Activated CD4-positive, alpha-beta T cell treated with anti-CD3 and anti-CD28 coated beads, Interleukin-2, amount 50 U/mL, for 16 hours (primary cell): ENCODE measurements around the gene PLCH2.
A peak's percentile ranks its signal among the peaks of the same experiment; 100 is the strongest.
"Not testable (repeated sequence)": the region's sequence is repeated elsewhere in the genome, so short reads cannot be mapped to it uniquely, and the experiment has no call there.

Experiments used
- DNase-seq: peaks from one replicate; pipeline ENCODE4 v3.0.0-alpha.2; 2020

The PLCH2 gene

DNA sequence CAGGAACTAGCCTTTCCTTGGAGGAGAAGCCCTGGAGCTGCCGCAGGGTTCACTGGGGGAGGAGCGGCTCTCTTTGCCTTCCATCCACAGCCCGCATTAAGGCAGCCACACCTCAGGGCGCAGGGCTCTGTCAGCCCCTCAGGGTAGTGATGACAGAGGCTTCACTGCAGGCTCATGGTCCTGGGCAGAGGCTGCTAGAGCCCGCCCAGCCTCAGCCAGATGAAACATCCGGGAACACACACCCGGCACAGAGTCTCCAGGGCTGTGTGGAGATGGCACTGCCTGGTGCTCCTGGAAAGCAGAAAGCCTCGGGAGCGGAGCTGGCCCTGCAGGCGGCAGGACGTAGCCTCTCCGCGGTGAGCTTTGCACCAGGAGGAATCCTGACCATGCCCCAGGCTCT lies 34.3 kb upstream of the PLCH2 start:
- no peak for DNase-seq

DNA sequence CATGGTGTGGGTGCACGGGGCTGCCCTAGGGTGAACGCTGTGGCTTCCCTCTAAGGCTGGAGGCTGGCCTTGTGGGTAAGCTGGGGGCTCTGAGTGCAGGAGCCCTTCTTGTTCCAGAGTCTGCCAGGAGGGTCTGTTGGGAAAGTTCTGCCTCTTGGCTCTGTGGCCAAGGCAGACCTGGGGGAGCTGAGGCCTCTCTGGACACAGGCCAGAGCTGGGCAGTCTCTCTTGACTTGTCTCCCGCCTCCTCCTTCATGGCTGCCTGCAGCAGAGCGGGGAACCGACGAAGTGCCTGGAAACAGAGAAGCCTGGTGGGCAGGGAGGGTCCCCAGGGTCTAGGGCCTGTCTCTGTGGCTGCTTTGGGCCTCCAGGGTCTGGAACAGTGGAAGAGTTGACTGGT lies 33.4 kb upstream of the PLCH2 start:
- no peak for DNase-seq

DNA sequence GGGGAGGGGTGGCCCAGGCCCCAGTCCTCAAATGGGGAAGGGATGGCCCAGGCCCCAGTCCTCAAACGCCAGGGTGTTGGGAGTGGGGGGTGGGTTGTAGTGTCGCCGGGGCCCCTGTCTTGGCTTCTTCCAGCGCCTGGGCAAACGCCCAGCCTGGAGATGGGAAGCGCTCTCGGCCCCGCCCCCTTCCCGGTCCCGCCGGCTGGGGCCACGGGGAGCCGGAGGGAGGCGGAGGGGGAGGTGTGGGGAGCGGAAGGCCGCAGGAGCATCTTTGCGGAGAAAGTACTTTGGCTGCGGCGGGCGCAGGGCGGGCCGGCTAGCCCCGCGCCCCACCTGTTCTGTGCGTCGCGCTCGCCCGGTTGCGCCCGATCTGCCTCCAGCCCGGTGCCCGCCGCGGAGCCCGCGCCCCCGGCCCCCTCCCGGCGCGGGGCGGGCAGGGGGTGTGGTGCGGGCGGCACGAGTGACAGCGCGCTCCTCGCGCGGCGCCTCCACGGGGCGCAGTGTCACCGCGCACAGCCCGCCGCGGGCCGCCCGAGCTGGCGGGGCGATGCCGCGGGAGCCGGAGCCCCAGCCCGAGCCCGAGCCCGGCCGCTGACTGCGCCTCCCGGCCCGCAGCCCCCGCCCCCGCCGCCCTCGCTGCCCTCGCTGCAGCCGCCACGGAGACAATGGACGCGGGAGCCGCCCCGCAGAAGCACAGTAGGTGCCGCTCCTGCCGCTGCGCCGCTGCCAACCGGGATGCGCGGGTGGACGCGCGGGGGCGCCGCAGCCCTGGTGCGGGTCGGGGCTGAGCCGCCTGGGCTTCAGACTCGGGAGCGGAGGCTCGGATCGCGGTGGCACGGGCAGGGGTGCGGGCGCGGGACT lies 32.6 kb upstream of the PLCH2 start:
- peak; percentile 11 for DNase-seq

DNA sequence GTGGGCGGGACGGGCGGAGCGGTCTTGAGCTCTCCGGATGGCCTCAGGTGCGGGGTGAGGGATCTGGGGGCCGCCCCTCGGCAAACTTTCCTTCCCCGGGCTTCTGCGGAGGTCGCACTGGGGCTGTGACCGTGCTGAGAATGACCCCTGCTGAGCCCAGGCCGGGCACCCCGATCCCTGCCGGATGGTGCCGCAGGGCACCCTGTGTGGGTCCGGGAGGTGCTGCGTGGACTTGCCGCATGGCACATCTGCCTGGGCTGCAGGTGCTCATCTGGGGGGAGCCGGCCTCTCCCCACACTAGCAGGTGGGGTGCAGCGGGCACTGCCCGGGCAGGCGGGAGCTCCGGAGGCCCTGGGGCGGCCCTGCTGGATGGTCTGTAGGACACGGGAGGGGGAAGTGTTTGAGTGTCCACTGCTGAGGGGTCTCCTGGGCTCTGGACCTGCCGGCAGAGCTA lies 31.9 kb upstream of the PLCH2 start:
- no peak for DNase-seq

DNA sequence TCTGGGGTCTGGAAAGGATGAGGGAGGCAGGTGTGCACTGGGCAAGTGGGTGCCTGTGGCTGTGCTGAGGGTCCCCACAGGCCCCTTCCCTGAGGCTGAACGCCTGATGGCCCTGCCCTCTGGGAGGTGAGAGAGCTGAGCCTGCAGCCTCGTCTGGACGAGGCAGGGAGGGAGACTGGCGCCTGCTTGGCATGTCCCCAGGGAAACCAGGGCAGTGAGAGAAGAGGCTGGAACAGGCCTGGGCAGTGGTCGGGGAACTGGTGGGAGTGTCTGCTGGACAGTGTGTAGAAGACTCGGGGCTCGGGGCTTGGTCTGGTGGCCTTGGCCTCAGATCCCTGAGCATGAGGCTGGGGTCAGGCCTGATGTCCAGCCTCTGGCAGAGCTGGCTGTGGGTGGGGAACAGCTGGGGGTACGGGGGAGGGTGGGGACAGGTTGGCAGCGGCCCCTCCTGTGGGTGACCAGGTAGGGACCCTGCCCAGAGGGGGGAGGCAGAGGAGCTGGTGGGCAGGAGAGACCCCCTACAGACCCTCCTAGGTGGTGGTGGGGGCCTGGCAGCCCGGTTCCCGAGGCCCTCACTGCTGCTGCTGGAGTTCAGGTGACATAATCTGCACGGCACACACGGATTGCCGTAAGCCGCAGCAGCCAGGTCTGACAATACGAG lies 30.8 kb upstream of the PLCH2 start:
- DNase-seq: no peak

DNA sequence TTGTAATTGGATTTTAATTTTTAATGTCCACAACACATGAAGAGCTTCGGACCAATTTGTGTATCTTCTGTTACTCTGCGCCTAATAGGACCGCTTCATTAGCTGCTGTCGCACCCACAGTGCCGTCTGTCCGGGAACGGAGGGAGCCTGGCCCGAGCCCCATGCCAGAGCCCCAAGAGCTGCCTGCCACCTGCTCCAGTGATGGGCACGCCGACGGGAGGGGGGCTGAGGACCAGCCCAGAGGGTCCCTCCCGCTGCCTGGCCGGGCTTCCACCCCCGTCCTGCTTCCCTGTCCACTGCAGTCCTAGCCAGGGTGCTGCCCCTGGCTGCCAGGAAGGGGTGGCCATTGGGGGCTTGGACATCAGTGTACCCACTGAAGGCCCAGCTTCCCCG lies 30.3 kb upstream of the PLCH2 start:
- DNase-seq: no peak

DNA sequence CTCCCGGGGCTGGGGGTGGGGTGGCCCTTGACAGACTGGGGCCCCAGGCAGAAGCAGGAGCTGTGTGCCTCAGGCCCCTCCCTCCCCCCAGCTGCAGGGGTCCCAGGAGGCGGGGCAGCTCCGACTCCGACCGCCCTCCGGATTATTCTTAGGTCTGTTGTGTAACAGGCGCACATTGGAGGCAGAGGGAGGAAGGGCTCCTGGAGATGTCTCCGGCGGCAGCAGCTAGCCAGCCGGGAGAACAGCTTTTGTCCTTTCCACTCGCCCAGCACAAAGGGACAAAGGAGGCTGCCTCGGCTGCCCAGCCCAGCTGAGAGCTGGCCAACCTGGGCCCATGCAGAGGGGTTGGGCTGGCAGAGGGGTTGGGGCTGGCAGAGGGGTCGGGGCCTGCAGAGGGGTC lies 29.7 kb upstream of the PLCH2 start:
- DNase-seq: no peak

DNA sequence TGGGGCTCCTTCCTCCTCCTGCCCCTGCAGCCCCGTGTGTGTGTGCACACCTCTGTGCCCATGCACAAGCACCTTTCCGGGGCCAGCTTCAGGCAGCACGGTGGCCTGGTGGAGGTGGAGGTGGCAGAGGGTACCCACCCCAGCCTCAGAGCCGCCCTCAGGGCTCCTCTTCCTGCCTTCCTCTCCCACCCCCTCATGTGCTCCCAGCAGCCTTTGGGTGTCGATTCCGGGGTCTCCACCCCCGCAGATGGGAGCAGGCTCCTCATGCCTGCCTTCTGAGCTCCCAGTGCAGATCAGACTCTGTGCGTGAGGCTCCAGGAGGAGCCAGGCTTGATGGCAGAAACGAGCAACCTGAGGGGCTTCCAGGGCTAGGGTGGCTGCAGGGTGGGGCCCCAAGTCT lies 29.2 kb upstream of the PLCH2 start:
- DNase-seq: no peak

DNA sequence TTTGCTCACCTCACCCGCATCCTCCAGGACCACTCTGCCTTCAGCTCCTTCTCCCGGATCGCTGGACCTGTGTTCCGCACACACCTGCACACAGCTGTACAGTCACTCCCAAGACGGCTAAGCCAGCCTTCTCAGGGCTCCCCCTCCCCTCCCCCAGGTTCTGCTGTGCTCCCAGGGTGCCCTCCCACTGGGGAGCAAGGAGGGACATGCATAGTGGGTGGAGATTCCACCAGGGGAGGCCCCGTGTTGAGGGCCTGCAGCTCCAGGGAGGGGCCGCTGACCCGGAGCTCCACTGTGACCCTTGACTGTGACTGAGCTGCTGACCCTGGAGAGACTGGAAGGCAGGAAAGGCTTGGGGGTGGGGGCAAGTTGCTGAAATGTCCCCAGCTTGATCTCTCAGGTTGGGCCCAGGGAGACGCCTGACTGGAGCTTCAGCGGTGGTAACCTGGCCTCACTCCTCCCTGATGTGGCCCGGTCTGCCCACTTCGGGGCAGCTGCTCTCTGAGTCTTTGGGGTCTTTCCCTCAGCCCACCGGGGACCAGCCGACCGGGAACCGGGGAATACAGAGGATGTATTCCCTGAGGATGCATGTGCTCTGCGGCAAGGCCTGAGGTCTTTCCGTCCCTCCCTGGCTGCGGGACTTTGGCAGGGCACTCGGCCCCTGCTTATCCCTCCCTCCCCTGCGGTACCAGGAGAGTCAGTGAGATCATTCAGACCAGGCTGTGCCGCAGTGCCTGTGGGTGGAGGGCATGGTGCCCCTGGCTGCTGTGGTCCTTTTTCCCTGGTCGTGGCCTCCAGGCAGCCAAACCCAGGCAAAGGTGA lies 28.6 kb upstream of the PLCH2 start:
- no peak for DNase-seq

DNA sequence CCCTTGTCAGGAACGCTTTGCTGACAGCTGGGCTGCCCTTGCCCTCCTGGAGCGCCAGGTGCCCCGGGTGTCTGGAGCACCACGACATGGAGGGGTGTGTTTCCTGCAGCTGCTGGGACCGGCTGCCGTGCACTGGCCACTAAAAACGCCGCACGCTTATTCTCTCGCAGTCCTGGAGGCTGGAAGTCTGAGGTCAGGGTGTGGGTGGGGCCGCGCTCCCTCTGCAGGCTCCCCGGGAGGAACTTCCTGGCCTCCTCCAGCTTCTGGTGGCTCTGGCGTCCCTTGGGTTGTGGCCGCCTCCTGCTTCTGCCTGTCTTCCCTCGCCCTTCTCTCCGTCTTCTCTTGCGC lies 28.0 kb upstream of the PLCH2 start:
- DNase-seq: no peak

DNA sequence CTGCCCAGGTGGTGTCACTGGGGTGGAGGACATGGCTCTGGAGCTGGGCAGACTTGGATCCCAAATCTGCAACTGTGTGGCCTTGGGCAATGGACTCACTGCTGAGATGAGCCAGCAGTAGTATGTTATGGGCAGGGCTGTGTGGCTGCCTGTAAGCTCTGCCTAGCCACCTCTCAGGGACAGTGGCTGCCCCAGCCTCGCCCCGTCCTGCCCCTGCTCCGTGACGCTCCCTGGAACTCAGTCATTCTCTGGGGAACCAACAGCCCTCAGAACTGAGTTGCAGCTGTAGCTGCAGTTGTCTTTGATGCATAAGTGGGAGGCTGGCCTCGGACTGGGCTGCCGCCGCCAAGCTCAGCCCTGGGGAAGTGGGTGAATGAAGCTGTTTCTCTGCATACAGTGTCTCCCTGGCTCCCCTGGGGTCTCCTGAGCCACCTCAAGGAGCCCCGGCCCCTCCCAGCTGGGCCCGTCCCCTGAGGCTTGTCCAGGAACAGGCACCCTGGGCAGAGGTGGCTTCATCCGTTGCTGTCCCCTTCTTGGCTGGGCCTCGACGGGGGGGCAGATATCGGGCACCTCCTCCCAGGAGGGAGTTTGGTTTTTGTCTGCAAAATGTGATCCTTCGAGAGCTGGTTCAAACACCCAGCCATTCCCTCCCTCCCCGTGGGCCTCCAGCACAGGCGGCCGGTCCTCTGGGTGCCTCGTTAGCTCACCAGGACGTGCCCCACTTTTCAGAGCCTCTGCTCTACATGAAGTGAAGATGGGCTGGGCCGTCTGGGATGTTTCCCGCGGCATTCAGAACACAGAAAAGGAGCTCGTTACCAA lies 26.2 kb upstream of the PLCH2 start:
- no peak for DNase-seq

DNA sequence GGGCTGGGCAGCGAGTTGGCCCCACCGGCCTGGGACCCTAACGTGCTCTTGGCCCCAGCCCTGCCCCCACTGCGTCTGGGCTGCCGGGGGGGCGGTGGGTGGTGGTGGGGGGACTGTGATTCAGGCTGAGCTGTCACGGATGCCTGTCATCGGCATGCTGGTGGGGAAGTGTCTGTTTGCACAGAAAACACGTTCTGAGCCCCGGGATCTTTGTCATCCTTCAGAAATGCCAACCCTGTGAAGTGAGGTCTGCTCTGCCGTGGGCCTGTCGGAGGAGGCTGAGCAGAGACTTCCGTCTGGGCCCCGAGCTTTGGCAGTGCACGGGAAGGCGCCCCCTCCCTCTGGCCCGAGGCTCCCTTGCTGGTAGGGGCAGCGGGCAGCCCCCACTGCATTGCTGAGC lies 24.3 kb upstream of the PLCH2 start:
- DNase-seq: no peak

DNA sequence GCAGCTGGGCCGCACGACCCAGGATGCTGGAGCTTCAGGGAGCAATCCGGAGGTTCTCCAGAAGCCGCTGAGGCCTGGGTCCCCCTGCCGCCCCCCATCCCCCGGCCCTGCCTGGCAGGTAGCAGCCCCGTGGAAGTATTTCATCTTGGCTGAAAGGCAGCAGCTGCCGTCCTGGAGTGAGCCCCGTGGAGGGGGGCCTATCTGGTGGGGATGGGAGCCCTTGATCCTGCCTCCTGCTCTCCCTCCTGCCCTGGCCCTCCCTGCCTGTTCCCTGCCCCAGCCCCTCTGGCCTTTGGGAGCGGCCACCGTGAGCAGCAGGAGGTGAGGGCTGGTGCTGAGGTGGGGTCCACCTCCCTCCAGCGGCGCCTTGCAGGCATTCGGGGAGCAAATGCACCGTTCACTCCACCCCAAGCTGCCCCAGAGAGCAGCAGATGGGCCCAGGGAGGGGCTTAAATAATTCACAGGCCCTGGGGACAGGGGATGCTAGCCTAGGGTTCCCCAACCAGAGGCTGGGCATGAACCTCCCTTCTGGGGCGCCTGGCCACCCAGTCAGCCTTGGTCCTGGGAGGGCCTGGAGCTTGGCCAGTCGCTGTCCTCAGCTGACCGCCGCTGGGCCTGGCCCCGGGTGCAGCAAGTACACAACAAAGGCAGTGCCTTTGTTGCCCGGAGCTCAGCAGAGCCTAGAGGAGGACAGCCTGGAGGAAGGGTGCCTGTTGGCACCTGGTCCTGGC lies 23.7 kb upstream of the PLCH2 start:
- DNase-seq: no peak

DNA sequence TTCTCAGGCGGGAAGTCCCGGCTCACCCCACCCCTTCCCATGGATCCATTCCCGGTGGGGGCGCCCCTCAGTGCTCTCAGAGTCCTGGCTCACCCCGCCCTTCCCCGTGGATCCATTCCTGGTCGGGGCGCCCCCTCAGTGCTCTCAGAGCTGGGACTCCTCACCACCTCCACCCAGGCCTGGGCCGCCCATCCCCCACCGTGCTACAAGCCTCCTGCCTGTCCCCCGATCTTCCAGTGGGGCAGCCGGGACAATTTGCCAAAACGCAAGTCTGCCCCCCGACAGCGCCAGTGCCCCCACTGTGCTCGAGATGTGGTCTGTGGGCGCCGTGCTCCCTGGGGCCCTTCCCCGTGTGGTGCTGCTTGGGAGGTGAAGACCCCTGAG lies 23.2 kb upstream of the PLCH2 start:
- no peak for DNase-seq

DNA sequence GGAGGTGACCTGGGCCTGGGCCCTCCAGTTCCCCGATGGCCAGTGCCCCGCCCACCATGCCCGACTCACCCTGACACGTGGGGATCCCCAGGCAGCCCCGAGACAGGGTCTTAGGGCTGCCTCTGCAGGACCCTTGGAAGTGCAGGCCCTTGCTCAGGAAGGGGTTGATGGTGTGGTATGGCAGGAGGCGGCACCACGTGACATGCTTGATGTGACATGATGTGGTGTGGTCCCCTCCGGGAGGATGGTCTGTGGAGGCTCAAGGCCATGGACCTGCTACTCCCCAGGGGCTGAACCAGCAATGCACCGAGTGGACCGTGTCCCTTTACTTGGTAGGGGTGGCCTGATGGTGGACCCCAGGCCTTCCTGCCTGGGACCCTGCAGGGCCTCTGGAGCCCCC lies 21.9 kb upstream of the PLCH2 start:
- DNase-seq: no peak

DNA sequence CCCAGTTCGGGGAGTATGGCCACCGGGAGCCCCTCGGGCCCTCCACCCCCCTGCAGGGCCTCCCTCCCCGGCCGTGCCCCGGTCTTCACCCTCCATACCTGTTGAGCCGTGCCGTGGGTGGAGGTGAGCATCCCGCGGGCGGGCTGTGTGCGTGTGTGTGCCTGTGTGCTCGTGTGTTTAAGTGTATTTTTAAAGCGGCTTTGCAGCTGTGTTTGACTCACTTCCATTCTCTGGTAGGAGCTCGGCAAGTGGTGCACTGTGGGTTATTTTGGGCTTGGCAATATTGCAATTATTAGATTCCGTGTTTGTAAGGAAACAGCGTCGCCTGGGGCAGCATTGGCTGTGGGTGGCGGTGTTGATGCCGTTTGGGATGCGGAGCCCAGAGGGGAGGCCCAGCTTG lies 20.3 kb upstream of the PLCH2 start:
- DNase-seq: no peak

DNA sequence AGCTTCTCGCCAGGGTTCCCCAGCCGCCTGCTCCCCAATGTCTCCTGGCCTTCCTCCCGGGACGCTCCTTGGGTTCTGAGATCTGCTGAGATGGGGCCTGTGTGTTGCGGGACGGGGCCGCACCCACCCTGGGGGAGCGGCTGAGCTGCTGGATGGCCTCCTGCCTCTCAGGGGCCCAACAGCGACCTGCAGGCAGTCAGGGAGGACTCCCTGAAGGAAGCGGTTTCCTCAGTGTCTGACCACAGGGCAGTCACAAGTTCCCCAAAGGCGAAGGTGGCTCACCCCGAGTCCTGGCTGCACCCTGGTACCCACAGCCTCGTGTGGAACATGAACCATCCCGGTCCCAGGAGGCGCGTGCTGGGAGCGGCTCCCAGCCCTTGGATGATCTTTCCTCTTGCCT lies 18.6 kb upstream of the PLCH2 start:
- DNase-seq: no peak

DNA sequence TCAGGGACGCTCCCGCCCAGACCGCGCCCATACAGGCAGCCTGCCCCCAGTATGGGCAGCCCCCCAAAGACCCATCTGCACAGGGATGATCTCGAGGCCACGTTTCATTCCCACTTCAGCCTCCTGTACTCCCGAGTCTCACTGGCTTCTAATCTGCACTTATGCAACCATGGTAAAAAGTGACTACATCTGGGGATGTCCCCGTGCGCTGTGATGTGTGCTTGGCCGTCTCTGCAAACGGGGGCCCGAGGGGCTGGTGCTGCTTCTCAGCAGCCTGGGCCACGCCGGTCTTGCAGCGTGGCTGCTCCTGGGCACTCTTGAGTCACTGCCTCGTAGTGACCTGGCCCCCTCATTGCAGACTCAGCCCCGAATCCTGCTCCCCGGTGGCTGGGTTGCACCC lies 17.4 kb upstream of the PLCH2 start:
- no peak for DNase-seq

DNA sequence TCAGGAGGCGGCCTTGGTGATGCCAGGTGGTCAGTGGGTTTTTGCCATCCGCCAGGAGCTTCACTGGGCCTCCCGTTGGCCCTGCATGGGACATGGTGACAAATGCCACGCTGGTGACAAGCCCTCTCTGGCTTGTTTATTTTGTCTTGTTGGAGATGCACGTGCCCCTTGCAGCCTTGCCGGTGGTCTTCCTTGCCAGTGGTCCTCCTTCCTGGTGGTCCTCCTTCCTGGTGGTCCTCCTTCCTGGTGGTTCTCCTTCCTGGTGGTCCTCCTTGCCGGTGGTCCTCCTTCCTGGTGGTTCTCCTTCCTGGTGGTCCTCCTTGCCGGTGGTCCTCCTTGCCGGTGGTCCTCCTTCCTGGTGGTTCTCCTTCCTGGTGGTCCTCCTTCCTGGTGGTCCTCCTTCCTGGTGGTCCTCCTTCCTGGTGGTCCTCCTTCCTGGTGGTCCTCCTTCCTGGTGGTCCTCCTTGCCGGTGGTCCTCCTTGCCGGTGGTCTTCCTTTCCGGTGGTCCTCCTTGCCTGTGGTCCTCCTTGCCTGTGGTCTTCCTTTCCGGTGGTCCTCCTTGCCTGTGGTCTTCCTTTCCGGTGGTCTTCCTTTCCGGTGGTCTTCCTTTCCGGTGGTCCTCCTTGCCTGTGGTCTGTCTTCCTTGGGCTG lies 16.9 kb upstream of the PLCH2 start:
- not testable (repeated sequence) for DNase-seq

DNA sequence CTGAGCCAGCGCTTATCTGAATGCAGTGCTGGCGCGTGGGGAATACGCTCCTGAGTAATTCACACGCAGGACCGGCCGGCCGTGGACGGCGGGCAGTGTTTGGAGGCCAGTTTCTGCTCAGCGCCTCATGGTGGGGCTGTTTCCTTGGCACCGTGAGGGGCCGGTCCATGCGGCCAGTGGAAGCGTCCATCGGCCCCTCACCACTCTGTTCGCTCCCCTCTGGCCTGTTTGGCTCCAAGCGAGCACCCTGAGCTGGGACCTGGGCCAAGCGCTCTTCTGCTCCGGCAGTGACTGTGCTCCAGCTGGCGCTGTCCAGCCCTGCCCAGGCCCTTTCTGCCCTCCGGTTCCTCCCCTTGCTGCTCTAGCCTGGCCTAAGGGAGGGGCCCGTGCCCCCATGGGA lies 16.3 kb upstream of the PLCH2 start:
- DNase-seq: no peak

DNA sequence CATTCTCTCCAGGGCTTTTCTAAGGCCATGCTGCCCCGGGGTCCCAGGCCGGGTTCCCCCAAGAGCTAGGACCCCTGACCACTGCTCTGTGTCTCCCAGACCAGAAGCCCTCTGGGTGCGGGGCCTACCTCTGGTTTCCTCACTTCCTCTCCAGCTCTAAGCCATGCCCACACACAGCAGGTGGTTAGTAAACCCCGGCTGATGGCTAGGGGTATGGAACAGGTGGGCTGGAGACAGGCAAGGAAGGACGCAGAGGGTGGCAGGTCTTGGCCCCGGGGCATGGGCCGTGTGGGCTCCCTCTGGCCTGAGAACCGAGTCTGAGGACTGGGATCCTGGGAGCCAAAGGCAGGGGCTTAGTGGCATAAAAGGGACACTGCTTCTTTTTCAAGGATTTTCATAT lies 15.9 kb upstream of the PLCH2 start:
- no peak for DNase-seq
